Hematopoietic multipotent progenitor cell treated with erythropoietin and hydrocortisone succinate and interleukin-3 and kit ligand, for 17 days (in vitro differentiated cells): ENCODE measurements around the gene GAGE1.
"Not testable (repeated sequence)": the region's sequence is repeated elsewhere in the genome, so short reads cannot be mapped to it uniquely, and the experiment has no call there.

Source experiments
- DNase-seq: peaks from one replicate; pipeline ENCODE4 v3.0.0-alpha.2; 2015; ENCODE audit warnings: low spot score

The GAGE1 gene

GRCh38 chrX:49598720-49599119, at the start of gene GAGE1:
TSS of gene GAGE1 (plus strand) at chrX:49599020. CDS start at chrX:49600175, 1,155 bp downstream.
- not testable (repeated sequence) for DNase-seq

GRCh38 chrX:49550989-49551388, 47.8 kb upstream of the GAGE1 start, which contains the start of gene GAGE12E:
TSS of gene GAGE12E (plus strand) at chrX:49551289. CDS start at chrX:49552444, 1,155 bp downstream.
- DNase-seq: not testable (repeated sequence)

- DNase-seq: not testable (repeated sequence)
Measured at GRCh38 chrX:49560542-49560941, 38.3 kb upstream of the GAGE1 start, which contains the start of gene GAGE12F. TSS of gene GAGE12F (plus strand) at chrX:49560842. CDS start at chrX:49561997, 1,155 bp downstream.

- DNase-seq: not testable (repeated sequence)
Measured at GRCh38 chrX:49568728-49569127, 30.1 kb upstream of the GAGE1 start.

- DNase-seq: not testable (repeated sequence)
Measured at GRCh38 chrX:49569152-49569551, 29.7 kb upstream of the GAGE1 start.

- DNase-seq: not testable (repeated sequence)
Measured at GRCh38 chrX:49570100-49570499, 28.7 kb upstream of the GAGE1 start, which contains the start of gene GAGE12G. TSS of gene GAGE12G (plus strand) at chrX:49570400. CDS start at chrX:49571555, 1,155 bp downstream.

GRCh38 chrX:49579649-49580048, 19.2 kb upstream of the GAGE1 start, which contains the start of gene GAGE12H:
TSS of gene GAGE12H (plus strand) at chrX:49579949. CDS start at chrX:49581104, 1,155 bp downstream.
- DNase-seq: not testable (repeated sequence)

- not testable (repeated sequence) for DNase-seq
Measured at GRCh38 chrX:49589196-49589595, 9.6 kb upstream of the GAGE1 start, which contains the start of gene GAGE2A. TSS of gene GAGE2A (plus strand) at chrX:49589496. CDS start at chrX:49590651, 1,155 bp downstream.

- not testable (repeated sequence) for DNase-seq
Measured at GRCh38 chrX:49589769-49590478, 8.9 kb upstream of the GAGE1 start.

GRCh38 chrX:49590488-49590887, 8.3 kb upstream of the GAGE1 start:
- DNase-seq: not testable (repeated sequence)

GRCh38 chrX:49610718-49611310, 12.0 kb downstream of the GAGE1 start:
- DNase-seq: no peak

- no peak for DNase-seq
Measured at GRCh38 chrX:49618574-49618973, 19.8 kb downstream of the GAGE1 start.

- no peak for DNase-seq
Measured at GRCh38 chrX:49627086-49627777, 28.4 kb downstream of the GAGE1 start.

- DNase-seq: no peak
Measured at GRCh38 chrX:49644991-49645637, 46.3 kb downstream of the GAGE1 start.

GRCh38 chrX:49656533-49656932, 57.7 kb downstream of the GAGE1 start:
- no peak for DNase-seq
